ENCODE results near the gene GMCL1. TPM values are rescaled to one million over a fixed set of nuclear protein-coding genes. Genes with fewer than 3 reads are reported as not detected.

Gene GMCL1
- total and polyA plus RNA-seq, 9 of the 15 experiments (the other 6 are each of a cell fraction or from before 2014, with no cell fraction given) = 7.0 to 27.3 (median 15.4) TPM

GRCh38 chr2:69796174-69796573, 33.3 kb upstream of the GMCL1 start (continued):
- TF ChIP-seq CBX5 (IDR thresholded peaks at IDR 0.05; ENCODE audit: borderline replicate concordance, low read depth) (no peak), RAD21 (CRISPR knock-in tag; conservative IDR thresholded peaks at IDR 0.05 in 1 of 2, IDR thresholded peaks at IDR 0.05 in 1 of 2) (peak; percentile 21 to 65), ZNF143 (CRISPR knock-in tag; IDR thresholded peaks at IDR 0.05) (no peak), EP300 (IDR thresholded peaks at IDR 0.05; ENCODE audit: low read length) (no peak), ATF7 (IDR thresholded peaks at IDR 0.05) (no peak), KDM5B (IDR thresholded peaks at IDR 0.05; ENCODE audit: insufficient replicate concordance, low read depth, low read length) (peak; percentile 7), REST (IDR thresholded peaks at IDR 0.05; ENCODE audit: borderline replicate concordance) (peak; percentile 30; the same call in 1 of the 2 replicates), REST (CRISPR knock-in tag; IDR thresholded peaks at IDR 0.05; ENCODE audit: low read depth) (no peak), FOXM1 (IDR thresholded peaks at IDR 0.05; ENCODE audit: low read depth) (no peak), FOXM1 (CRISPR knock-in tag; IDR thresholded peaks at IDR 0.05; ENCODE audit: low read depth) (no peak), NFYB (IDR thresholded peaks at IDR 0.05; ENCODE audit: extremely low read depth, insufficient read length) (no peak), KDM4B (IDR thresholded peaks at IDR 0.05; ENCODE audit: borderline replicate concordance in 2 of 2, low read depth in 1 of 2) (no peak), SUPT5H (IDR thresholded peaks at IDR 0.05) (no peak), TCF7 (IDR thresholded peaks at IDR 0.05; ENCODE audit: borderline replicate concordance) (no peak), SIRT6 (IDR thresholded peaks at IDR 0.05; ENCODE audit: low read depth, low read length) (no peak)
- TF ChIP-seq, protein P1, sequence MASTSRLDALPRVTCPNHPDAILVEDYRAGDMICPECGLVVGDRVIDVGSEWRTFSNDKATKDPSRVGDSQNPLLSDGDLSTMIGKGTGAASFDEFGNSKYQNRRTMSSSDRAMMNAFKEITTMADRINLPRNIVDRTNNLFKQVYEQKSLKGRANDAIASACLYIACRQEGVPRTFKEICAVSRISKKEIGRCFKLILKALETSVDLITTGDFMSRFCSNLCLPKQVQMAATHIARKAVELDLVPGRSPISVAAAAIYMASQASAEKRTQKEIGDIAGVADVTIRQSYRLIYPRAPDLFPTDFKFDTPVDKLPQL (IDR thresholded peaks at IDR 0.05; ENCODE audit: extremely low read depth, insufficient read length) = no peak
- TF ChIP-seq, protein P2, sequence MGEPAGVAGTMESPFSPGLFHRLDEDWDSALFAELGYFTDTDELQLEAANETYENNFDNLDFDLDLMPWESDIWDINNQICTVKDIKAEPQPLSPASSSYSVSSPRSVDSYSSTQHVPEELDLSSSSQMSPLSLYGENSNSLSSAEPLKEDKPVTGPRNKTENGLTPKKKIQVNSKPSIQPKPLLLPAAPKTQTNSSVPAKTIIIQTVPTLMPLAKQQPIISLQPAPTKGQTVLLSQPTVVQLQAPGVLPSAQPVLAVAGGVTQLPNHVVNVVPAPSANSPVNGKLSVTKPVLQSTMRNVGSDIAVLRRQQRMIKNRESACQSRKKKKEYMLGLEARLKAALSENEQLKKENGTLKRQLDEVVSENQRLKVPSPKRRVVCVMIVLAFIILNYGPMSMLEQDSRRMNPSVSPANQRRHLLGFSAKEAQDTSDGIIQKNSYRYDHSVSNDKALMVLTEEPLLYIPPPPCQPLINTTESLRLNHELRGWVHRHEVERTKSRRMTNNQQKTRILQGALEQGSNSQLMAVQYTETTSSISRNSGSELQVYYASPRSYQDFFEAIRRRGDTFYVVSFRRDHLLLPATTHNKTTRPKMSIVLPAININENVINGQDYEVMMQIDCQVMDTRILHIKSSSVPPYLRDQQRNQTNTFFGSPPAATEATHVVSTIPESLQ (CRISPR knock-in tag; IDR thresholded peaks at IDR 0.05) = no peak
